Measurements from ENCODE around the gene INO80D.

Gene INO80D

GRCh38 chr2:205996161-205996560, 89.8 kb downstream of the INO80D start:
- Histone ChIP-seq H3K4me3 (ENCODE audit: low read depth, low read length) (no peak overlapping the region), H3K36me3 (ENCODE audit: control insufficient read depth in 2 of 2, insufficient read depth in 1 of 2, low read length in 2 of 2) (no peaks in the 10 kb centered on the region), H3K4me1 (ENCODE audit: control insufficient read depth, insufficient read depth, low read length) (no peaks in the 10 kb centered on the region), H3K27ac (ENCODE audit: extremely low read depth, low read depth, low read length) (no peak overlapping the region), H3K9me3 (ENCODE audit: control insufficient read depth, insufficient read depth, low read depth, low read length) (no peaks in the 10 kb centered on the region)
- POLR2A ChIA-PET, result no interaction called here
- CTCF ChIA-PET, result interaction anchor here (0.6 kb wide), 1 partner anchor 30 kb away, joined by 3 read pairs; no protein-coding TSS in a partner anchor
- TF ChIP-seq ZNF211 (tag by site-specific recombination; IDR thresholded peaks at IDR 0.05; ENCODE audit: low read depth) (no peak), ZNF792 (tag by site-specific recombination; IDR thresholded peaks at IDR 0.05) (no peak), ZNF629 (tag by site-specific recombination; IDR thresholded peaks at IDR 0.05) (no peak), ZSCAN4 (tag by site-specific recombination; IDR thresholded peaks at IDR 0.05) (no peak)

GRCh38 chr2:205995260-205995659, 90.7 kb downstream of the INO80D start:
- TF ChIP-seq ZNF221 (tag by site-specific recombination; IDR thresholded peaks at IDR 0.05; ENCODE audit: borderline replicate concordance), result no peak
- TF ChIP-seq ZBTB44 (tag by site-specific recombination; IDR thresholded peaks at IDR 0.05), result no peak
- TF ChIP-seq BCL11A (tag by site-specific recombination; IDR thresholded peaks at IDR 0.05; ENCODE audit: low read depth), result no peak
- TF ChIP-seq ZNF146 (tag by site-specific recombination; IDR thresholded peaks at IDR 0.05), result no peak
- no peak for TF ChIP-seq PRDM4 (tag by site-specific recombination; IDR thresholded peaks at IDR 0.05)
- TF ChIP-seq ZBTB17 (tag by site-specific recombination; IDR thresholded peaks at IDR 0.05), result no peak
- no peak for TF ChIP-seq ZNF600 (tag by site-specific recombination; IDR thresholded peaks at IDR 0.05)
- TF ChIP-seq SCRT1 (tag by site-specific recombination; IDR thresholded peaks at IDR 0.05; ENCODE audit: borderline replicate concordance), result no peak
- TF ChIP-seq ZNF645 (tag by site-specific recombination; IDR thresholded peaks at IDR 0.05), result no peak
- TF ChIP-seq ZNF747 (tag by site-specific recombination; IDR thresholded peaks at IDR 0.05), result no peak
- TF ChIP-seq ZBTB48 (tag by site-specific recombination; IDR thresholded peaks at IDR 0.05), result no peak
- no peak for TF ChIP-seq ZBTB8A (tag by site-specific recombination; IDR thresholded peaks at IDR 0.05)
- no peak for TF ChIP-seq ZNF791 (tag by site-specific recombination; IDR thresholded peaks at IDR 0.05)
- no peak for TF ChIP-seq ZNF837 (tag by site-specific recombination; IDR thresholded peaks at IDR 0.05)
- no peak for TF ChIP-seq PBX3 (CRISPR knock-in tag; IDR thresholded peaks at IDR 0.05)
- no peak for TF ChIP-seq YY2 (tag by site-specific recombination; IDR thresholded peaks at IDR 0.05)
- TF ChIP-seq ZNF280C (tag by site-specific recombination; IDR thresholded peaks at IDR 0.05), result no peak
- TF ChIP-seq ZNF354C (tag by site-specific recombination; IDR thresholded peaks at IDR 0.05; ENCODE audit: borderline replicate concordance, low read depth), result no peak
- no peaks in the 10 kb centered on the region for H3K9me3 ChIP-seq (ENCODE audit: control insufficient read depth, insufficient read depth, low read depth, low read length)
- no peaks in the 10 kb centered on the region for H3K4me1 ChIP-seq (ENCODE audit: control insufficient read depth, insufficient read depth, low read length)
- ChIA-PET POLR2A (no interaction called here), CTCF (interaction anchor here (0.6 kb wide), 1 partner anchor 29 kb away, joined by 3 read pairs; no protein-coding TSS in a partner anchor)
- no peaks in the 10 kb centered on the region for H3K36me3 ChIP-seq (ENCODE audit: control insufficient read depth in 2 of 2, insufficient read depth in 1 of 2, low read length in 2 of 2)
- H3K27ac ChIP-seq (ENCODE audit: extremely low read depth, low read depth, low read length), result no peak overlapping the region
- no peak overlapping the region for H3K4me3 ChIP-seq (ENCODE audit: low read depth, low read length)

All from HEK293 (cell line).